K562 (cell line): ENCODE results near the gene LAMTOR4. TPM values are rescaled to one million over a fixed set of nuclear protein-coding genes. Genes with fewer than 3 reads are reported as not detected.
A peak's percentile ranks its signal among the peaks of the same experiment; 100 is the strongest.

Experiments used
- HDAC3 ChIP-seq: fragments of 450-650 bp; IDR thresholded peaks from 2 replicates; pipeline ENCODE4 v1.6.1; 2018; ENCODE audit warnings: borderline replicate concordance, mild to moderate bottlenecking, moderate library complexity; ENCODE audit not compliant: partially characterized antibody
- KLF13 ChIP-seq: fragments of 450-650 bp; IDR thresholded peaks from 2 replicates; pipeline ENCODE4 v1.6.1; 2016; ENCODE audit warnings: missing genetic modification characterization, low read depth, mild to moderate bottlenecking, missing compliant biosample characterization, moderate library complexity, borderline replicate concordance
- MAZ ChIP-seq, 2 experiments: fragments of 450-650 bp in 1 of 2; sonication (generic) in 1 of 2; formaldehyde crosslinking; IDR thresholded peaks in 1 of 2; conservative IDR thresholded peaks in 1 of 2; 2 replicates each; pipeline versions ENCODE4 v1.4.0 to v1.5.0; 2020; ENCODE audit warnings: mild to moderate bottlenecking in 1 of 2, missing genetic modification reagents in 1 of 2
- MEIS2 ChIP-seq: fragments of 450-650 bp; IDR thresholded peaks from 2 replicates; pipeline ENCODE4 v1.6.1; 2014; ENCODE audit warnings: mild to moderate bottlenecking; ENCODE audit not compliant: partially characterized antibody
- NBN ChIP-seq: fragments of 450-650 bp; IDR thresholded peaks from 2 replicates; pipeline ENCODE4 v1.6.1; 2016; ENCODE audit warnings: low read depth, mild to moderate bottlenecking
- NFE2L1 ChIP-seq: fragments of 450-650 bp; IDR thresholded peaks from 2 replicates; pipeline ENCODE4 v1.6.1; 2016; ENCODE audit warnings: missing genetic modification characterization, low read depth, mild to moderate bottlenecking, missing compliant biosample characterization, moderate library complexity, borderline replicate concordance
- NFRKB ChIP-seq: fragments of 450-650 bp; IDR thresholded peaks from 2 replicates; pipeline ENCODE4 v1.6.1; 2016; ENCODE audit warnings: low read depth
- NFYB ChIP-seq: IDR thresholded peaks from 2 replicates; pipeline ENCODE4 v1.6.1; 2011; ENCODE audit warnings: mild to moderate bottlenecking, moderate library complexity; ENCODE audit not compliant: insufficient read length; ENCODE audit errors: extremely low read depth
- SMAD3 ChIP-seq: fragments of 450-650 bp; formaldehyde crosslinking; conservative IDR thresholded peaks from 2 replicates; pipeline ENCODE4 v1.4.0; 2020; ENCODE audit warnings: mild to moderate bottlenecking
- SREBF2 ChIP-seq: sonication (generic); formaldehyde crosslinking; IDR thresholded peaks from 2 replicates; pipeline ENCODE4 v1.4.0; 2020; ENCODE audit warnings: mild to moderate bottlenecking, missing genetic modification reagents
- TRIM28 ChIP-seq: fragments of 450-650 bp; IDR thresholded peaks from 2 replicates; pipeline ENCODE4 v1.6.1; 2017
- XRCC5 ChIP-seq: fragments of 200-400 bp; formaldehyde crosslinking; IDR thresholded peaks from 2 replicates; pipeline ENCODE4 v1.6.1; 2017; ENCODE audit warnings: low read depth, mild to moderate bottlenecking, low read length
- ZFP30 ChIP-seq: fragments of 250-450 bp; sonication (Bioruptor Pico); IDR thresholded peaks from 2 replicates; pipeline ENCODE4 v1.8.0; 2022; ENCODE audit warnings: moderate library complexity, mild to moderate bottlenecking, inconsistent platforms, borderline replicate concordance
- ZNF165 ChIP-seq: fragments of 250-450 bp; sonication (Bioruptor Pico); IDR thresholded peaks from 2 replicates; pipeline ENCODE4 v1.4.0; 2020; ENCODE audit warnings: borderline replicate concordance
- ZNF586 ChIP-seq: fragments of 450-650 bp; formaldehyde crosslinking; conservative IDR thresholded peaks from 2 replicates; pipeline ENCODE4 v1.4.0; 2020; ENCODE audit warnings: mild to moderate bottlenecking, moderate library complexity
- polyA plus RNA-seq, 8 experiments: library from polyadenylated mRNA; depleted of rRNA in 4 of 8; stranded (reverse) in 5 of 8; unstranded in 3 of 8; fragments of >200 nt; fragmentation: Nextera tagmentation in 2 of 8; fragmentation: Illumina TruSeq in 1 of 8; extraction: Ambion mirVana in 2 of 8; extraction: Trizol in 1 of 8; gene quantifications; 2 replicates each; pipeline versions ENCODE4 v1.2.1 to v1.2.3, GENCODE V29; 2011 to 2014; ENCODE audit warnings: inconsistent platforms in 1 of 8, missing spikeins in 1 of 8
- total RNA-seq, 7 experiments: library from RNA; depleted of rRNA in 6 of 7; stranded (reverse); fragments of >200 nt in 6 of 7; fragmentation: Illumina TruSeq in 2 of 7; extraction: Trizol in 2 of 7; gene quantifications; 2 replicates each; pipeline versions ENCODE4 v1.2.1 to v1.2.3, GENCODE V29; 2011 to 2021; ENCODE audit warnings: low replicate concordance in 1 of 7
- TF ChIP-seq, protein P1 (sequence below): IDR thresholded peaks from 2 replicates; pipeline ENCODE4 v1.6.1; 2016; ENCODE audit warnings: missing genetic modification characterization, missing compliant biosample characterization
- TF ChIP-seq, protein P2 (sequence below): sonication (generic); formaldehyde crosslinking; IDR thresholded peaks from 2 replicates; pipeline ENCODE4 v1.9.0; 2022; ENCODE audit warnings: mild to moderate bottlenecking, missing genetic modification reagents
- TF ChIP-seq, protein P3 (sequence below): sonication (generic); formaldehyde crosslinking; IDR thresholded peaks from 2 replicates; pipeline ENCODE4 v1.8.1; 2023; ENCODE audit warnings: mild to moderate bottlenecking, missing genetic modification reagents, moderate library complexity
- TF ChIP-seq, protein P4 (sequence below): IDR thresholded peaks from 2 replicates; pipeline ENCODE4 v1.6.1; 2012; ENCODE audit warnings: low read depth, low read length, improper control_type of control experiment, borderline replicate concordance
- TF ChIP-seq, protein P5 (sequence below): sonication (generic); IDR thresholded peaks from 2 replicates; pipeline ENCODE4 v1.6.1; 2016

LAMTOR4 gene
- total and polyA plus RNA-seq, 9 of the 15 experiments (the other 6 are each of a cell fraction or from before 2014, with no cell fraction given), result 79.6 to 314 (median 195) TPM

DNA sequence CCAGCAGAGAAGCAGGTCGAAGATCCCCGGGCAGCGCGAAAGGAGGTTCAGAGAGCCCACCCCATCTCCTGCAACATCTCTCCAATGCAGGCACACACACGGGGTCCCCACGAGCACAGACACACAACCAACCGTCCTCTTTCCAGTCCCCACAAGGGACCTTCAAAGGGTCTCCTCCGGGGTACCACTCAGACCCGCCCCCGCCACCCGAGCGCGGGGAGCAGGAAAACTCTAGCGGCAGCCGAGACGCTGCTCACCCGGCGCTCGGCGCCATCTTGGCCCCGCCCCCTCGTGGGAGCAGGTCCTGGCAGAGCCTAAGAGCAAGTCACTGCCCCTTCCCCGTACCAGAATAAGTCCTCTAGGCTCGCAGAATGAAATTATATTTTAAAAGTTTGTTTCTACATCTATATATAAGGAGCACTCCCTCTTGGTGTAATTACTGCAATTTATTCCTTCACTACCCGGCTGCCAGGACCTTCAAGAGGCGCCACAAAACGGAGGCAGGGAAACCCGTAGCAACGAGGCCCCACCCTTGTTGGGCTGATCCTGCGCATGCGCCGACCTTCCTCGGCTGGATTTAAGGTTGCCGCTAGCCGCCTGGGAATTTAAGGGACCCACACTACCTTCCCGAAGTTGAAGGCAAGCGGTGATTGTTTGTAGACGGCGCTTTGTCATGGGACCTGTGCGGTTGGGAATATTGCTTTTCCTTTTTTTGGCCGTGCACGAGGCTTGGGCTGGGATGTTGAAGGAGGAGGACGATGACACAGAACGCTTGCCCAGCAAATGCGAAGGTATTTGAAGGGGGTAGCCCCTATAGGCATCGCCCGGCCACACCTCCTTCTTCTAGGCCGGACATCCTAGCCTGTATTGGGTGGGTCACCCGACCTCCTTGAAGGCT lies 29.4 kb upstream of the LAMTOR4 start, which contains the start of the genes CNPY4 and TAF6 (continued):
- TF ChIP-seq, protein P1, sequence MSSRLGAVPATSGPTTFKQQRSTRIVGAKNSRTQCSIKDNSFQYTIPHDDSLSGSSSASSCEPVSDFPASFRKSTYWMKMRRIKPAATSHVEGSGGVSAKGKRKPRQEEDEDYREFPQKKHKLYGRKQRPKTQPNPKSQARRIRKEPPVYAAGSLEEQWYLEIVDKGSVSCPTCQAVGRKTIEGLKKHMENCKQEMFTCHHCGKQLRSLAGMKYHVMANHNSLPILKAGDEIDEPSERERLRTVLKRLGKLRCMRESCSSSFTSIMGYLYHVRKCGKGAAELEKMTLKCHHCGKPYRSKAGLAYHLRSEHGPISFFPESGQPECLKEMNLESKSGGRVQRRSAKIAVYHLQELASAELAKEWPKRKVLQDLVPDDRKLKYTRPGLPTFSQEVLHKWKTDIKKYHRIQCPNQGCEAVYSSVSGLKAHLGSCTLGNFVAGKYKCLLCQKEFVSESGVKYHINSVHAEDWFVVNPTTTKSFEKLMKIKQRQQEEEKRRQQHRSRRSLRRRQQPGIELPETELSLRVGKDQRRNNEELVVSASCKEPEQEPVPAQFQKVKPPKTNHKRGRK, result no peak
- TF ChIP-seq SREBF2 (no peak), HDAC3 (no peak), TRIM28 (0 out of 2 replicates have a peak, but pooled peaks have one; percentile 22), MEIS2 (peak; percentile 91), SMAD3 (CRISPR knock-in tag) (peak; percentile 72; the same call in 1 of the 2 replicates), ZNF165 (CRISPR knock-in tag) (peak; percentile 75; the same call in 1 of the 2 replicates), NFYB (no peak), NFE2L1 (no peak), XRCC5 (no peak), KLF13 (peak; percentile 96), ZFP30 (peak; percentile 60; the same call in 1 of the 2 replicates), NFRKB (peak; percentile 94), ZNF586 (CRISPR knock-in tag) (0 out of 2 replicates have a peak, but pooled peaks have one; percentile 46), NBN (peak; percentile 60), MAZ (CRISPR knock-in tag; conservative IDR thresholded peaks at IDR 0.05 in 1 of 2, IDR thresholded peaks at IDR 0.05 in 1 of 2) (peak; percentile 97 to 99)
- TF ChIP-seq, protein P2, sequence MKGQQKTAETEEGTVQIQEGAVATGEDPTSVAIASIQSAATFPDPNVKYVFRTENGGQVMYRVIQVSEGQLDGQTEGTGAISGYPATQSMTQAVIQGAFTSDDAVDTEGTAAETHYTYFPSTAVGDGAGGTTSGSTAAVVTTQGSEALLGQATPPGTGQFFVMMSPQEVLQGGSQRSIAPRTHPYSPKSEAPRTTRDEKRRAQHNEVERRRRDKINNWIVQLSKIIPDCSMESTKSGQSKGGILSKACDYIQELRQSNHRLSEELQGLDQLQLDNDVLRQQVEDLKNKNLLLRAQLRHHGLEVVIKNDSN, result peak; percentile 21; the same call in 1 of the 2 replicates
- TF ChIP-seq, protein P3, sequence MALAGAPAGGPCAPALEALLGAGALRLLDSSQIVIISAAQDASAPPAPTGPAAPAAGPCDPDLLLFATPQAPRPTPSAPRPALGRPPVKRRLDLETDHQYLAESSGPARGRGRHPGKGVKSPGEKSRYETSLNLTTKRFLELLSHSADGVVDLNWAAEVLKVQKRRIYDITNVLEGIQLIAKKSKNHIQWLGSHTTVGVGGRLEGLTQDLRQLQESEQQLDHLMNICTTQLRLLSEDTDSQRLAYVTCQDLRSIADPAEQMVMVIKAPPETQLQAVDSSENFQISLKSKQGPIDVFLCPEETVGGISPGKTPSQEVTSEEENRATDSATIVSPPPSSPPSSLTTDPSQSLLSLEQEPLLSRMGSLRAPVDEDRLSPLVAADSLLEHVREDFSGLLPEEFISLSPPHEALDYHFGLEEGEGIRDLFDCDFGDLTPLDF (CRISPR knock-in tag), result peak; percentile 86
- TF ChIP-seq, protein P4, sequence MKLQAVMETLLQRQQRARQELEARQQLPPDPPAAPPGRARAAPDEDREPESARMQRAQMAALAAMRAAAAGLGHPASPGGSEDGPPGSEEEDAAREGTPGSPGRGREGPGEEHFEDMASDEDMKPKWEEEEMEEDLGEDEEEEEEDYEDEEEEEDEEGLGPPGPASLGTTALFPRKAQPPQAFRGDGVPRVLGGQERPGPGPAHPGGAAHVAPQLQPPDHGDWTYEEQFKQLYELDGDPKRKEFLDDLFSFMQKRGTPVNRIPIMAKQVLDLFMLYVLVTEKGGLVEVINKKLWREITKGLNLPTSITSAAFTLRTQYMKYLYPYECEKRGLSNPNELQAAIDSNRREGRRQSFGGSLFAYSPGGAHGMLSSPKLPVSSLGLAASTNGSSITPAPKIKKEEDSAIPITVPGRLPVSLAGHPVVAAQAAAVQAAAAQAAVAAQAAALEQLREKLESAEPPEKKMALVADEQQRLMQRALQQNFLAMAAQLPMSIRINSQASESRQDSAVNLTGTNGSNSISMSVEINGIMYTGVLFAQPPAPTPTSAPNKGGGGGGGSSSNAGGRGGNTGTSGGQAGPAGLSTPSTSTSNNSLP, result no peak
- TF ChIP-seq, protein P5, sequence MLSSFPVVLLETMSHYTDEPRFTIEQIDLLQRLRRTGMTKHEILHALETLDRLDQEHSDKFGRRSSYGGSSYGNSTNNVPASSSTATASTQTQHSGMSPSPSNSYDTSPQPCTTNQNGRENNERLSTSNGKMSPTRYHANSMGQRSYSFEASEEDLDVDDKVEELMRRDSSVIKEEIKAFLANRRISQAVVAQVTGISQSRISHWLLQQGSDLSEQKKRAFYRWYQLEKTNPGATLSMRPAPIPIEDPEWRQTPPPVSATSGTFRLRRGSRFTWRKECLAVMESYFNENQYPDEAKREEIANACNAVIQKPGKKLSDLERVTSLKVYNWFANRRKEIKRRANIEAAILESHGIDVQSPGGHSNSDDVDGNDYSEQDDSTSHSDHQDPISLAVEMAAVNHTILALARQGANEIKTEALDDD, result no peak
